HEK293 (cell line): ENCODE data around the gene ELOVL3.

Experiments used
- BCL11A ChIP-seq: fragments of 450-650 bp; formaldehyde crosslinking; IDR thresholded peaks from 2 replicates; pipeline ENCODE4 v1.5.1; 2016; ENCODE audit warnings: low read depth, missing biosample characterization, missing genetic modification characterization
- HOXC10 ChIP-seq: sonication (generic); formaldehyde crosslinking; IDR thresholded peaks from 2 replicates; pipeline ENCODE4 v1.8.1; 2023; ENCODE audit warnings: mild to moderate bottlenecking, missing genetic modification reagents
- KLF10 ChIP-seq: fragments of 450-650 bp; IDR thresholded peaks from 2 replicates; pipeline ENCODE4 v1.5.1; 2018; ENCODE audit warnings: missing biosample characterization, mild to moderate bottlenecking, missing genetic modification characterization
- KLF16 ChIP-seq: fragments of 450-650 bp; formaldehyde crosslinking; IDR thresholded peaks from 2 replicates; pipeline ENCODE4 v1.5.1; 2017; ENCODE audit warnings: missing biosample characterization, missing genetic modification characterization
- MYNN ChIP-seq: fragments of 450-650 bp; formaldehyde crosslinking; IDR thresholded peaks from 2 replicates; pipeline ENCODE4 v1.5.1; 2016; ENCODE audit warnings: missing biosample characterization, missing genetic modification characterization, borderline replicate concordance
- SP7 ChIP-seq: fragments of 450-650 bp; formaldehyde crosslinking; IDR thresholded peaks from 2 replicates; pipeline ENCODE4 v1.5.1; 2016; ENCODE audit warnings: missing biosample characterization, missing genetic modification characterization
- ZBTB1 ChIP-seq: fragments of 450-650 bp; formaldehyde crosslinking; IDR thresholded peaks from 2 replicates; pipeline ENCODE4 v1.5.1; 2016; ENCODE audit warnings: missing biosample characterization, missing genetic modification characterization
- ZBTB17 ChIP-seq: fragments of 450-650 bp; formaldehyde crosslinking; IDR thresholded peaks from 2 replicates; pipeline ENCODE4 v1.5.1; 2016; ENCODE audit warnings: missing biosample characterization, missing genetic modification characterization
- ZNF112 ChIP-seq: fragments of 450-650 bp; formaldehyde crosslinking; IDR thresholded peaks from 2 replicates; pipeline ENCODE4 v1.5.0; 2017; ENCODE audit warnings: missing biosample characterization, missing genetic modification characterization
- ZNF138 ChIP-seq: fragments of 450-650 bp; formaldehyde crosslinking; IDR thresholded peaks from 2 replicates; pipeline ENCODE4 v1.5.1; 2016; ENCODE audit warnings: missing biosample characterization, missing genetic modification characterization, borderline replicate concordance
- ZNF157 ChIP-seq: fragments of 450-650 bp; formaldehyde crosslinking; IDR thresholded peaks from 2 replicates; pipeline ENCODE4 v1.5.1; 2016; ENCODE audit warnings: missing biosample characterization, missing genetic modification characterization
- ZNF169 ChIP-seq: fragments of 450-650 bp; formaldehyde crosslinking; IDR thresholded peaks from 2 replicates; pipeline ENCODE4 v1.5.1; 2016; ENCODE audit warnings: missing biosample characterization, missing genetic modification characterization
- ZNF223 ChIP-seq: fragments of 450-650 bp; formaldehyde crosslinking; IDR thresholded peaks from 2 replicates; pipeline ENCODE4 v1.5.1; 2016; ENCODE audit warnings: missing biosample characterization, missing genetic modification characterization
- ZNF239 ChIP-seq: fragments of 450-650 bp; formaldehyde crosslinking; IDR thresholded peaks from 2 replicates; pipeline ENCODE4 v1.5.1; 2016; ENCODE audit warnings: missing biosample characterization, missing genetic modification characterization
- ZNF398 ChIP-seq: fragments of 450-650 bp; formaldehyde crosslinking; IDR thresholded peaks from 2 replicates; pipeline ENCODE4 v1.5.1; 2017; ENCODE audit warnings: missing biosample characterization, missing genetic modification characterization
- ZNF404 ChIP-seq: fragments of 450-650 bp; formaldehyde crosslinking; IDR thresholded peaks from 2 replicates; pipeline ENCODE4 v1.5.1; 2017; ENCODE audit warnings: missing biosample characterization, missing genetic modification characterization
- ZNF423 ChIP-seq: fragments of 450-650 bp; formaldehyde crosslinking; IDR thresholded peaks from 2 replicates; pipeline ENCODE4 v1.5.1; 2016; ENCODE audit warnings: missing biosample characterization, missing genetic modification characterization
- ZNF510 ChIP-seq: fragments of 450-650 bp; formaldehyde crosslinking; IDR thresholded peaks from 2 replicates; pipeline ENCODE4 v1.5.1; 2018; ENCODE audit warnings: mild to moderate bottlenecking, missing genetic modification characterization, missing biosample characterization; ENCODE audit not compliant: insufficient replicate concordance
- ZNF555 ChIP-seq: fragments of 450-650 bp; formaldehyde crosslinking; conservative IDR thresholded peaks from 2 replicates; pipeline ENCODE4 v1.5.1; 2017; ENCODE audit warnings: missing biosample characterization, mild to moderate bottlenecking, missing genetic modification characterization, inconsistent platforms
- ZNF621 ChIP-seq: fragments of 450-650 bp; formaldehyde crosslinking; IDR thresholded peaks from 2 replicates; pipeline ENCODE4 v1.5.1; 2017; ENCODE audit warnings: missing biosample characterization, missing genetic modification characterization
- ZNF624 ChIP-seq: fragments of 450-650 bp; formaldehyde crosslinking; IDR thresholded peaks from 2 replicates; pipeline ENCODE4 v1.5.1; 2017; ENCODE audit warnings: missing biosample characterization, missing genetic modification characterization
- ZNF629 ChIP-seq: fragments of 450-650 bp; formaldehyde crosslinking; IDR thresholded peaks from 2 replicates; pipeline ENCODE4 v1.5.1; 2017; ENCODE audit warnings: missing biosample characterization, missing genetic modification characterization
- ZNF654 ChIP-seq: fragments of 450-650 bp; formaldehyde crosslinking; IDR thresholded peaks from 2 replicates; pipeline ENCODE4 v1.5.1; 2016; ENCODE audit warnings: low read depth, missing biosample characterization, missing genetic modification characterization
- ZNF664 ChIP-seq: fragments of 450-650 bp; formaldehyde crosslinking; IDR thresholded peaks from 2 replicates; pipeline ENCODE4 v1.5.1; 2016; ENCODE audit warnings: missing biosample characterization, missing genetic modification characterization
- ZNF692 ChIP-seq: fragments of 450-650 bp; formaldehyde crosslinking; IDR thresholded peaks from 2 replicates; pipeline ENCODE4 v1.5.1; 2016; ENCODE audit warnings: missing biosample characterization, missing genetic modification characterization
- ZNF701 ChIP-seq: fragments of 450-650 bp; formaldehyde crosslinking; IDR thresholded peaks from 2 replicates; pipeline ENCODE4 v1.5.1; 2016; ENCODE audit warnings: missing biosample characterization, missing genetic modification characterization
- ZNF776 ChIP-seq: fragments of 450-650 bp; formaldehyde crosslinking; IDR thresholded peaks from 2 replicates; pipeline ENCODE4 v1.5.0; 2017; ENCODE audit warnings: missing biosample characterization, missing genetic modification characterization, borderline replicate concordance
- TF ChIP-seq, protein P1 (sequence below): fragments of 450-650 bp; formaldehyde crosslinking; IDR thresholded peaks from 2 replicates; pipeline ENCODE4 v1.5.1; 2016; ENCODE audit warnings: missing biosample characterization, missing genetic modification characterization
- TF ChIP-seq, protein P2 (sequence below): fragments of 450-650 bp; formaldehyde crosslinking; IDR thresholded peaks from 2 replicates; pipeline ENCODE4 v1.5.1; 2016; ENCODE audit warnings: missing biosample characterization, missing genetic modification characterization
- TF ChIP-seq, protein P3 (sequence below): fragments of 450-650 bp; IDR thresholded peaks from 2 replicates; pipeline ENCODE4 v1.5.1; 2018; ENCODE audit warnings: missing biosample characterization, mild to moderate bottlenecking, missing genetic modification characterization

The ELOVL3 gene

DNA sequence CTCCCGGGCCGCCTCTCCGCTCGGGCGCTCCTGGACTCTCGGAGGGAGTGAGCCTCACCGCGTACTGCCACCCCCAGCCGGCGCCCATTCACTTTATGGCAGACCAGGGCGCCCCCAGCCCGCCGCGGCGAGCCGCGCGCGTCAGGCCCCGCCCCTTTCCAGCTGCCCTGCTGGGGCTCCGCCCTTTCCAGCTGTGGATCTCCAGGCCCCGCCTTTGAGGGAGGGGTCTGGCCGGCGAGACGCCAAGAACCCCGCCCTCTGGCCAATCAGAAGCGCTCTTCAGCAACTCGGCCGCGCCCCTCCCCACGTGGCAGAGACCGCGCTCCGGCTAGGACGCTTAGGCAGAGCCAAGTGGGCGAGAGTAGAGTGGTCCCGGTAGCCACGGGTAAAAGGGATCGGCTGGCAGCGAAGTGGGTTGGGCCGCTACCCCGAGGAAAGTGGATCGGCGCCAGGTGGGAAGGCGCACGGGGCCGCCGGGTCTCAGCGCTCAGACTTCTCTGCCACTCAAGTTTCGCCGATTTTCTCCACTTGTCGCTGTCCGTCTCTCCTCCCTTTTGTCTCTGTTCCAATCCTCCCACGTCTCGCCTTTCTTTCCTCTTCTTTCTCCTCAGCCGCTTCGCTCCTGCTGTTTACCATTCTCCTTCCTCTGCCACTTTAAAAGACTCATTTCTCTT lies 15.5 kb downstream of the ELOVL3 start, which contains the start of gene PITX3 (continued):
- TF ChIP-seq, protein P1, sequence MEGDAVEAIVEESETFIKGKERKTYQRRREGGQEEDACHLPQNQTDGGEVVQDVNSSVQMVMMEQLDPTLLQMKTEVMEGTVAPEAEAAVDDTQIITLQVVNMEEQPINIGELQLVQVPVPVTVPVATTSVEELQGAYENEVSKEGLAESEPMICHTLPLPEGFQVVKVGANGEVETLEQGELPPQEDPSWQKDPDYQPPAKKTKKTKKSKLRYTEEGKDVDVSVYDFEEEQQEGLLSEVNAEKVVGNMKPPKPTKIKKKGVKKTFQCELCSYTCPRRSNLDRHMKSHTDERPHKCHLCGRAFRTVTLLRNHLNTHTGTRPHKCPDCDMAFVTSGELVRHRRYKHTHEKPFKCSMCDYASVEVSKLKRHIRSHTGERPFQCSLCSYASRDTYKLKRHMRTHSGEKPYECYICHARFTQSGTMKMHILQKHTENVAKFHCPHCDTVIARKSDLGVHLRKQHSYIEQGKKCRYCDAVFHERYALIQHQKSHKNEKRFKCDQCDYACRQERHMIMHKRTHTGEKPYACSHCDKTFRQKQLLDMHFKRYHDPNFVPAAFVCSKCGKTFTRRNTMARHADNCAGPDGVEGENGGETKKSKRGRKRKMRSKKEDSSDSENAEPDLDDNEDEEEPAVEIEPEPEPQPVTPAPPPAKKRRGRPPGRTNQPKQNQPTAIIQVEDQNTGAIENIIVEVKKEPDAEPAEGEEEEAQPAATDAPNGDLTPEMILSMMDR (tag by site-specific recombination) = no peak
- TF ChIP-seq HOXC10 (CRISPR knock-in tag) = no peak
- TF ChIP-seq ZNF157 (tag by site-specific recombination) = no peak
- TF ChIP-seq ZNF629 (tag by site-specific recombination) = no peak
- no peak for TF ChIP-seq ZNF223
- TF ChIP-seq ZNF621 = no peak
- TF ChIP-seq KLF16 = peak; percentile 66
- no peak for TF ChIP-seq ZNF776
- TF ChIP-seq ZNF398 (tag by site-specific recombination) = no peak
- no peak for TF ChIP-seq ZNF555
- TF ChIP-seq, protein P2, sequence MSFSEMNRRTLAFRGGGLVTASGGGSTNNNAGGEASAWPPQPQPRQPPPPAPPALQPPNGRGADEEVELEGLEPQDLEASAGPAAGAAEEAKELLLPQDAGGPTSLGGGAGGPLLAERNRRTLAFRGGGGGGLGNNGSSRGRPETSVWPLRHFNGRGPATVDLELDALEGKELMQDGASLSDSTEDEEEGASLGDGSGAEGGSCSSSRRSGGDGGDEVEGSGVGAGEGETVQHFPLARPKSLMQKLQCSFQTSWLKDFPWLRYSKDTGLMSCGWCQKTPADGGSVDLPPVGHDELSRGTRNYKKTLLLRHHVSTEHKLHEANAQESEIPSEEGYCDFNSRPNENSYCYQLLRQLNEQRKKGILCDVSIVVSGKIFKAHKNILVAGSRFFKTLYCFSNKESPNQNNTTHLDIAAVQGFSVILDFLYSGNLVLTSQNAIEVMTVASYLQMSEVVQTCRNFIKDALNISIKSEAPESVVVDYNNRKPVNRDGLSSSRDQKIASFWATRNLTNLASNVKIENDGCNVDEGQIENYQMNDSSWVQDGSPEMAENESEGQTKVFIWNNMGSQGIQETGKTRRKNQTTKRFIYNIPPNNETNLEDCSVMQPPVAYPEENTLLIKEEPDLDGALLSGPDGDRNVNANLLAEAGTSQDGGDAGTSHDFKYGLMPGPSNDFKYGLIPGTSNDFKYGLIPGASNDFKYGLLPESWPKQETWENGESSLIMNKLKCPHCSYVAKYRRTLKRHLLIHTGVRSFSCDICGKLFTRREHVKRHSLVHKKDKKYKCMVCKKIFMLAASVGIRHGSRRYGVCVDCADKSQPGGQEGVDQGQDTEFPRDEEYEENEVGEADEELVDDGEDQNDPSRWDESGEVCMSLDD (tag by site-specific recombination) = no peak
- no peak for TF ChIP-seq ZNF423 (tag by site-specific recombination)
- TF ChIP-seq ZNF169 (tag by site-specific recombination) = no peak
- TF ChIP-seq ZNF654 (tag by site-specific recombination) = no peak
- TF ChIP-seq ZNF510 (tag by site-specific recombination) = no peak
- TF ChIP-seq ZNF239 = no peak
- no peak for TF ChIP-seq BCL11A
- no peak for TF ChIP-seq ZNF138 (tag by site-specific recombination)
- no peak for TF ChIP-seq ZNF701
- TF ChIP-seq ZNF624 = no peak
- peak; percentile 42; the same call in 1 of the 2 replicates for TF ChIP-seq KLF10 (tag by site-specific recombination)
- peak; percentile 83 for TF ChIP-seq ZBTB17 (tag by site-specific recombination)
- TF ChIP-seq ZNF692 (tag by site-specific recombination) = peak; percentile 46; the same call in 1 of the 2 replicates
- TF ChIP-seq, protein P3, sequence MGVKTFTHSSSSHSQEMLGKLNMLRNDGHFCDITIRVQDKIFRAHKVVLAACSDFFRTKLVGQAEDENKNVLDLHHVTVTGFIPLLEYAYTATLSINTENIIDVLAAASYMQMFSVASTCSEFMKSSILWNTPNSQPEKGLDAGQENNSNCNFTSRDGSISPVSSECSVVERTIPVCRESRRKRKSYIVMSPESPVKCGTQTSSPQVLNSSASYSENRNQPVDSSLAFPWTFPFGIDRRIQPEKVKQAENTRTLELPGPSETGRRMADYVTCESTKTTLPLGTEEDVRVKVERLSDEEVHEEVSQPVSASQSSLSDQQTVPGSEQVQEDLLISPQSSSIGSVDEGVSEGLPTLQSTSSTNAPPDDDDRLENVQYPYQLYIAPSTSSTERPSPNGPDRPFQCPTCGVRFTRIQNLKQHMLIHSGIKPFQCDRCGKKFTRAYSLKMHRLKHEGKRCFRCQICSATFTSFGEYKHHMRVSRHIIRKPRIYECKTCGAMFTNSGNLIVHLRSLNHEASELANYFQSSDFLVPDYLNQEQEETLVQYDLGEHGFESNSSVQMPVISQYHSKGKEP (tag by site-specific recombination) = no peak
- TF ChIP-seq ZNF404 = no peak
- no peak for TF ChIP-seq MYNN
- TF ChIP-seq ZNF664 = no peak
- no peak for TF ChIP-seq ZBTB1 (tag by site-specific recombination)
- TF ChIP-seq ZNF112 (tag by site-specific recombination) = no peak
- peak; percentile 23; the same call in 1 of the 2 replicates for TF ChIP-seq SP7 (tag by site-specific recombination)
